Right lobe of liver (tissue), 4 donors: ENCODE data around the gene RSAD1.

ENCODE experiments used
- POLR2A ChIP-seq: fragments of 450-650 bp; IDR thresholded peaks from one replicate; pipeline ENCODE4 v1.6.1; 2017; ENCODE audit warnings: antibody characterized with exemption, mild to moderate bottlenecking
- TF ChIP-seq, protein P1 (sequence below), 4 donors: fragments of 200-600 bp in 3 of 4; fragments of 450-650 bp in 1 of 4; IDR thresholded peaks; one replicate each; pipeline versions ENCODE4 v1.5.1 to v1.8.0; 2016 to 2022; ENCODE audit warnings: antibody characterized with exemption in 4 of 4, mild to moderate bottlenecking in 2 of 4
- donor health status: DM: no; HTN: no; CAD: no.
- donor health status: DM: no; HTN: no; CAD: no.
- donor health status: DM: no; HTN: yes; CAD: no.

DNA sequence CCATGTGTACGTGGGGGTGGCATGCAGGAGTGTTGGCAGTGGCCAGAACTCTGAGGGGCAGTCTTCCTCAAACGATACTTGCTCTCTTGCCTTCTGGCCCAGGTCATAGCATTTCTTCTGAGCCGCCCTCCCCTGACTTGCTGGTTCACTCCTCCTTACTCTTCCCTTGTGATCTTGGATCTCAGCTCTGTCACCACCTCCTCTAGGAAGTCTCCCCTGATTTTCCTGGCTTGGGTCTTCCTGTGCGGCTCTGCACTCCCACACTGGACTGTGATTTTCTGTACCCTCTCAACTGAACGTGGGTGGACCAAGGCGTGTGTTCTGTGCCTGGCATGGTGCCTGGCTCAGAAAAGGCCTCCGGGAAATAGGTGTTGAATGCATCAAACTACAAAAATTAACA, 56.7 kb downstream of the RSAD1 start:
- TF ChIP-seq, protein P1, sequence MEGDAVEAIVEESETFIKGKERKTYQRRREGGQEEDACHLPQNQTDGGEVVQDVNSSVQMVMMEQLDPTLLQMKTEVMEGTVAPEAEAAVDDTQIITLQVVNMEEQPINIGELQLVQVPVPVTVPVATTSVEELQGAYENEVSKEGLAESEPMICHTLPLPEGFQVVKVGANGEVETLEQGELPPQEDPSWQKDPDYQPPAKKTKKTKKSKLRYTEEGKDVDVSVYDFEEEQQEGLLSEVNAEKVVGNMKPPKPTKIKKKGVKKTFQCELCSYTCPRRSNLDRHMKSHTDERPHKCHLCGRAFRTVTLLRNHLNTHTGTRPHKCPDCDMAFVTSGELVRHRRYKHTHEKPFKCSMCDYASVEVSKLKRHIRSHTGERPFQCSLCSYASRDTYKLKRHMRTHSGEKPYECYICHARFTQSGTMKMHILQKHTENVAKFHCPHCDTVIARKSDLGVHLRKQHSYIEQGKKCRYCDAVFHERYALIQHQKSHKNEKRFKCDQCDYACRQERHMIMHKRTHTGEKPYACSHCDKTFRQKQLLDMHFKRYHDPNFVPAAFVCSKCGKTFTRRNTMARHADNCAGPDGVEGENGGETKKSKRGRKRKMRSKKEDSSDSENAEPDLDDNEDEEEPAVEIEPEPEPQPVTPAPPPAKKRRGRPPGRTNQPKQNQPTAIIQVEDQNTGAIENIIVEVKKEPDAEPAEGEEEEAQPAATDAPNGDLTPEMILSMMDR (IDR thresholded peaks at IDR 0.05) = no peak
- TF ChIP-seq POLR2A = no peak
